KOPT-K1 (cell line): ENCODE results near the gene PER3.
"Not testable (repeated sequence)": the region's sequence is repeated elsewhere in the genome, so short reads cannot be mapped to it uniquely, and the experiment has no call there.

ENCODE experiments used
- H3K27ac ChIP-seq: fragments of 200-600 bp; sonication (generic); 2 replicates; pipeline ENCODE4 v1.5.1; 2016; ENCODE audit warnings: antibody characterized with exemption, mild to moderate bottlenecking, low read depth, low read length; ENCODE audit not compliant: poor library complexity, severe bottlenecking
- H3K36me3 ChIP-seq: fragments of 200-600 bp; sonication (generic); 2 replicates; pipeline ENCODE4 v1.5.1; 2017; ENCODE audit warnings: antibody characterized with exemption, mild to moderate bottlenecking, low read length, moderate library complexity; ENCODE audit not compliant: insufficient read depth
- H3K9me3 ChIP-seq: fragments of 200-600 bp; sonication (generic); 2 replicates; pipeline ENCODE4 v1.5.1; 2017; ENCODE audit warnings: antibody characterized with exemption, low read length, mild to moderate bottlenecking; ENCODE audit not compliant: insufficient read depth, poor library complexity, severe bottlenecking

The PER3 gene

GRCh38 chr1:7791027-7791426 lies 6.9 kb downstream of the PER3 start:
- not testable (repeated sequence) for H3K27ac ChIP-seq, H3K36me3 ChIP-seq
- peaks cover 35% of the 10 kb centered on the region for H3K9me3 ChIP-seq

DNA sequence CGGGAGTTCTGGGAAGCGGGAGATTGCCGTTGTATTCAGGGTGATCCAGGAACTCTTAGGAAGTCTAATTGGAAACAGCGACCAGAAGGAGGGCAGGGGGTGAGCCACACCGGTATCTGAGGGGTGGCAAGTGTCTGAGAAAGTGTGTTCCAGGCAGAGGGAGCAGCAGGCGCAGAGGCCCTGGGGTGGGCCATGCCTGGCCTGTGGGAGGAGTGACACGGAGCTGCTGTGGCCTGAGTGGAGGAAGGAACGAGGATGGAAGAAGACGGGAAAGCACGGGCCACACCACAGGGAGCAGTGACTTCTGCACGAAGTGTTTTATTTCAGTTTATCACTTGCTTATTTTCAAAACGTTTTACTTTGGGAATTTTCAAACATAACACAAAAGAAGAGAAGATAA lies 11.3 kb downstream of the PER3 start:
- no peak overlapping the region for H3K27ac ChIP-seq
- H3K36me3 ChIP-seq = no peaks in the 10 kb centered on the region
- peaks cover 21% of the 10 kb centered on the region for H3K9me3 ChIP-seq

DNA sequence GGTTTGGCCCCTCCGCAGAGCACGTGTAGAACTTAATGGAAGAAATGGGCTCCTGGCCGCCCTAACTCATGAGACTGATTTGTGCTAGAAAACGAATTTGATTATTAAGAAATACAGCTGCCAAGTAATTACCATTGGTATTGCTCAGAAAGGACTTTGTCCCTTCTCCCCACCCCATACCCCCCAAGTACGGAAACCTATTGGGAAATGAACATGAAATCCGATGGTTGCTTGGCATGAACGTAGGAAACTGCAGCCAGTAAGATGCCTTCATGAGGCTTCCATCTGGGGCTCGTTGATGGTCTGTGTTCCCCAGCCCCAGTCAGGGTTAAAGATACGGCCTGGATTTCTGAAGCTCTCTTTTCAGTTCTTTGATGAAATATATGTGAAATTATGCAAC lies 21.4 kb downstream of the PER3 start:
- Histone ChIP-seq H3K27ac (no peak overlapping the region), H3K36me3 (no peaks in the 10 kb centered on the region), H3K9me3 (no peaks in the 10 kb centered on the region)

- Histone ChIP-seq H3K36me3 (no peaks in the 10 kb centered on the region), H3K27ac (no peak overlapping the region), H3K9me3 (peaks cover 4% of the 10 kb centered on the region)
These were observed 24.3 kb downstream of the PER3 start for GRCh38 chr1:7808253-7808844.

- peaks cover 15% of the 10 kb centered on the region for H3K9me3 ChIP-seq
- H3K36me3 ChIP-seq = no peaks in the 10 kb centered on the region
- no peak overlapping the region for H3K27ac ChIP-seq
These were observed 25.7 kb downstream of the PER3 start for GRCh38 chr1:7809742-7810141.

GRCh38 chr1:7810395-7810794 lies 26.3 kb downstream of the PER3 start:
- H3K27ac ChIP-seq = no peak overlapping the region
- H3K36me3 ChIP-seq = no peaks in the 10 kb centered on the region
- H3K9me3 ChIP-seq = peaks cover 15% of the 10 kb centered on the region

- Histone ChIP-seq H3K27ac (no peak overlapping the region), H3K9me3 (peaks cover 15% of the 10 kb centered on the region), H3K36me3 (no peaks in the 10 kb centered on the region)
These were observed 27.4 kb downstream of the PER3 start for GRCh38 chr1:7811476-7811875.

GRCh38 chr1:7813677-7814373 lies 29.7 kb downstream of the PER3 start:
- H3K27ac ChIP-seq = no peak overlapping the region
- no peaks in the 10 kb centered on the region for H3K36me3 ChIP-seq
- H3K9me3 ChIP-seq = peaks cover 15% of the 10 kb centered on the region

DNA sequence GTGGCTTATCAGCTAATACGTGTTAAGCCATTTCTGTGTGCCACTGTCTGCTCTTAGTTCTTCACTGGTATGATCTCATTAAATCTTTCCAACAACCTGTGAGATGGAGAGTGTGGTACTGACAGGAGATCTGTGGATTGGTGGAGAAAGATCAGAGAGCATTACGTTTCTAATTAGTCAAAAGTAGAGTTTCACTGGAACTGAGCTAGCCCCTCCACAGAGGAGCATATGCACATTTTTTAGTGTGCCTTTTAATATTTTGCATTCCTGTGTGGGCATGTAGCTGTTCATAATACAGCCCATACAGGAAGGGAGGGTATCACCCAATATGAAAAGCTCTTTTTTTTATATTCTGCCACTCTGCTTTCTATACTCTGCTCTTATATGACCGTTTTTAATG lies 37.2 kb downstream of the PER3 start:
- H3K9me3 ChIP-seq = no peaks in the 10 kb centered on the region
- H3K27ac ChIP-seq = no peak overlapping the region
- no peaks in the 10 kb centered on the region for H3K36me3 ChIP-seq

DNA sequence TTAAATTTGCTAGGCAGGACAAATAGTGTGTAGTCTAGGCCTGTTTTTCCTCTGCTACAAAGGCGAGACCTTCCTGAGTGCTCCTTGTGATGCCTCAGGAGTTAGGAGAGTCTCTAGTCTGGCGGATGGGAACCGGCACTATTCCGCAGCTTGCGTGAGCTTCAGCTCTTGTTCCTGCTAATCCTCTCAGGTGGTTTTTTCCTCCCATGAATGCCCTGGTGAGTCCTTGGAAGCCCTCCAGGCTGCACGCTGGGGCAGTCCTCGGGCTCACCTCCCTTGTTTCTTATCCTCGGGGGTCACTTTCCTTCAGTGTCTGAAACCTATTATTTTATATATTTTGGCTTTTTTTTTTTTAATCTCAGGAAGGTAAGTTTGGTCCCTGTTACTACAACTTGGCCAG lies 40.6 kb downstream of the PER3 start:
- Histone ChIP-seq H3K9me3 (no peaks in the 10 kb centered on the region), H3K36me3 (no peaks in the 10 kb centered on the region), H3K27ac (no peak overlapping the region)

GRCh38 chr1:7826363-7826762 lies 42.3 kb downstream of the PER3 start:
- Histone ChIP-seq H3K9me3 (no peaks in the 10 kb centered on the region), H3K27ac (no peak overlapping the region), H3K36me3 (no peaks in the 10 kb centered on the region)

GRCh38 chr1:7827126-7827955 lies 43.2 kb downstream of the PER3 start:
- no peaks in the 10 kb centered on the region for H3K36me3 ChIP-seq
- no peak overlapping the region for H3K27ac ChIP-seq
- H3K9me3 ChIP-seq = no peaks in the 10 kb centered on the region

DNA sequence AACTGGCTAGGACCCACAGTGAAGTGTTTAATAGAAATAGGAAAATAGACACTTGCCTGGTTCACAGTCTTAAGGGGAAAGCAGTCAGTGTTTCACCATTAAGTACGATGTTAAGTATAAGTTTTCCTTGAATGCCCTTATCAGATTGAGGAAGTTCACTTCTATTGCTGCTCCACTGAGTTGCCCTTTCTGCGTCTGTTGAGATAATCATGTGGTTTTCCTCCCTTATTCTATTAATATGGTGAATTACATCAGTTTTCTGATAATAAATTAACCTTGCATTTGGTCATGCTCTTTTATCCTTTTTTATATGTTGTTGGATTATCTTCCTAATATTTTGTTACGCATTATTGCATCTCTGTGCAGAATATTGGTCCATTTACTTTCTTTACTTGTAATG lies 47.4 kb downstream of the PER3 start:
- Histone ChIP-seq H3K36me3 (no peaks in the 10 kb centered on the region), H3K9me3 (no peaks in the 10 kb centered on the region), H3K27ac (no peak overlapping the region)

DNA sequence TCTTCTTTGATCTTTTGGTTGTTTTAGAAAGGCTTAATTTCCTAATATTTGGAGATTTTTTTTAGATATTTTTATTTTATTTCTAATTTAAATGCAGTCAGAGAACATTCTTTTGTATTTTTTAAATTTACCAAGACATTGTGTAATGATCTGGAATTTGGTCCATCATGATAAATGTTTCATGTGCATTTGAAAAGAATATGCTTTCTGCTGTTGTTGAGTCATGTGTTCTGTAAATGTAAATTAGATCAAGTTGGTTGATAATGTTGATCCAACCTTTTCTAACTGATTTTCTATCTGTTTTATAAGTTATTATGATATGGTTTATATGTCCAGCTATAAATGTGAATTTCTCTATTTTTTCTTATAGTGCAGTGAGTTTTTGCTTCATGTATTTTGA lies 48.9 kb downstream of the PER3 start:
- Histone ChIP-seq H3K36me3 (no peaks in the 10 kb centered on the region), H3K9me3 (no peaks in the 10 kb centered on the region), H3K27ac (no peak overlapping the region)

DNA sequence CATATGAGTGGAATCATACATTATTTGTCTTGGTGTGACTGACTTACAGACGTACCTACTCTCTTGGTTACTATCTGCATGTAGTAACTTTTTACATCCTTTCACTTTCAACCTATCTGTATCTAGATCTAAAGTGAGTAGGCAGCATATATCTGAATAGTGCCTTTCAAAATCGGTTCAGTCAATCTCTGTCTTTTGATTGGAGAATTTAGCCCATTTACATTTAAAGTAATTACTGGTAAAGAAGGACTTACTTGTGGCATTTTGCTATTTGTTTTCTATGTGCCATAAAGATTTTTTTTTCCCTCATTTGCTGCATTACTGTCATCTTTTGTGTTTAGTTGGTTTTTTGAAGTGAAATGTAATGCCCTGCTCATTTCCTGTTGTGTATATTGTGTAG lies 54.6 kb downstream of the PER3 start:
- no peak overlapping the region for H3K27ac ChIP-seq
- peaks cover 15% of the 10 kb centered on the region for H3K9me3 ChIP-seq
- H3K36me3 ChIP-seq = no peaks in the 10 kb centered on the region
